ENCODE measurements around the gene BNC2. TPM values are rescaled to one million over a fixed set of nuclear protein-coding genes. Genes with fewer than 3 reads are reported as not detected.

The BNC2 gene
- polyA plus RNA-seq, 1 donor = 8.9 TPM

GRCh38 chr9:16730162-16730561, 140.3 kb downstream of the BNC2 start:
- no peaks in the 10 kb centered on the region for H3K4me1 ChIP-seq (ENCODE audit: control insufficient read depth, insufficient read depth, low read length)
- H3K36me3 ChIP-seq (ENCODE audit: control insufficient read depth, insufficient read depth, low read length) = no peaks in the 10 kb centered on the region
- no peak overlapping the region for H3K4me3 ChIP-seq (ENCODE audit: low read length)
- WGBS (ENCODE audit: insufficient coverage, low lambda C conversion rate) = 59% methylated on average over 5 of the region's 5 CpGs
- H3K27me3 ChIP-seq (ENCODE audit: control insufficient read depth, insufficient read depth, low read length) = no peaks in the 10 kb centered on the region
- no peak overlapping the region for H3K27ac ChIP-seq (ENCODE audit: low read length)
- H3K9me3 ChIP-seq (ENCODE audit: control insufficient read depth, low read depth, low read length) = no peaks in the 10 kb centered on the region
- DNase-seq = no peak

- H3K27ac ChIP-seq (ENCODE audit: low read length) = no peak overlapping the region
Measured at GRCh38 chr9:16729651-16730050, 140.8 kb downstream of the BNC2 start.

GRCh38 chr9:16728137-16728508, 142.3 kb downstream of the BNC2 start:
- Histone ChIP-seq H3K36me3 (ENCODE audit: control insufficient read depth, insufficient read depth, low read length) (no peaks in the 10 kb centered on the region), H3K4me1 (ENCODE audit: control insufficient read depth, insufficient read depth, low read length) (no peaks in the 10 kb centered on the region), H3K27ac (ENCODE audit: low read length) (no peak overlapping the region), H3K4me3 (ENCODE audit: low read length) (peak overlapping the region; percentile 57), H3K27me3 (ENCODE audit: control insufficient read depth, insufficient read depth, low read length) (no peaks in the 10 kb centered on the region), H3K9me3 (ENCODE audit: control insufficient read depth, low read depth, low read length) (no peaks in the 10 kb centered on the region)
- no CpG with 5 or more reads among the region's 3 CpGs for WGBS (ENCODE audit: insufficient coverage, low lambda C conversion rate)
- no peak for DNase-seq

More at GRCh38 chr9:16729651-16730050, 140.8 kb downstream of the BNC2 start:
- no peaks in the 10 kb centered on the region for H3K9me3 ChIP-seq (ENCODE audit: control insufficient read depth, low read depth, low read length)
- H3K4me1 ChIP-seq (ENCODE audit: control insufficient read depth, insufficient read depth, low read length) = no peaks in the 10 kb centered on the region
- no peak for DNase-seq
- H3K36me3 ChIP-seq (ENCODE audit: control insufficient read depth, insufficient read depth, low read length) = no peaks in the 10 kb centered on the region
- 74% methylated on average over 3 of the region's 4 CpGs for WGBS (ENCODE audit: insufficient coverage, low lambda C conversion rate)
- no peak overlapping the region for H3K4me3 ChIP-seq (ENCODE audit: low read length)
- no peaks in the 10 kb centered on the region for H3K27me3 ChIP-seq (ENCODE audit: control insufficient read depth, insufficient read depth, low read length)

GRCh38 chr9:16727452-16728136, 142.9 kb downstream of the BNC2 start:
- H3K4me3 ChIP-seq (ENCODE audit: low read length) = peak overlapping the region; percentile 57
- no peaks in the 10 kb centered on the region for H3K36me3 ChIP-seq (ENCODE audit: control insufficient read depth, insufficient read depth, low read length)
- H3K27ac ChIP-seq (ENCODE audit: low read length) = peak overlapping the region; percentile 61
- H3K4me1 ChIP-seq (ENCODE audit: control insufficient read depth, insufficient read depth, low read length) = no peaks in the 10 kb centered on the region
- no peaks in the 10 kb centered on the region for H3K9me3 ChIP-seq (ENCODE audit: control insufficient read depth, low read depth, low read length)
- WGBS (ENCODE audit: insufficient coverage, low lambda C conversion rate) = 50% methylated on average over 1 of the region's 7 CpGs
- no peaks in the 10 kb centered on the region for H3K27me3 ChIP-seq (ENCODE audit: control insufficient read depth, insufficient read depth, low read length)
- DNase-seq = peak in 1 of 2 donors; percentile 33

- peak; percentile 45 to 84 for DNase-seq
- peak overlapping the region; percentile 70 for H3K27ac ChIP-seq (ENCODE audit: low read length)
- H3K4me1 ChIP-seq (ENCODE audit: control insufficient read depth, insufficient read depth, low read length) = no peaks in the 10 kb centered on the region
- WGBS (ENCODE audit: insufficient coverage, low lambda C conversion rate) = 14% methylated on average over 1 of the region's 60 CpGs
- no peaks in the 10 kb centered on the region for H3K9me3 ChIP-seq (ENCODE audit: control insufficient read depth, low read depth, low read length)
- H3K27me3 ChIP-seq (ENCODE audit: control insufficient read depth, insufficient read depth, low read length) = no peaks in the 10 kb centered on the region
- H3K4me3 ChIP-seq (ENCODE audit: low read length) = peak overlapping the region; percentile 57
- H3K36me3 ChIP-seq (ENCODE audit: control insufficient read depth, insufficient read depth, low read length) = no peaks in the 10 kb centered on the region
Measured at GRCh38 chr9:16726718-16727451, 143.6 kb downstream of the BNC2 start.

- Histone ChIP-seq H3K27me3 (ENCODE audit: control insufficient read depth, insufficient read depth, low read length) (no peaks in the 10 kb centered on the region), H3K4me1 (ENCODE audit: control insufficient read depth, insufficient read depth, low read length) (no peaks in the 10 kb centered on the region)
Measured at GRCh38 chr9:16726029-16726428, 144.4 kb downstream of the BNC2 start.

GRCh38 chr9:16725066-16725465, 145.4 kb downstream of the BNC2 start:
- Histone ChIP-seq H3K27me3 (ENCODE audit: control insufficient read depth, insufficient read depth, low read length) (no peaks in the 10 kb centered on the region), H3K4me1 (ENCODE audit: control insufficient read depth, insufficient read depth, low read length) (no peaks in the 10 kb centered on the region), H3K27ac (ENCODE audit: low read length) (no peak overlapping the region), H3K4me3 (ENCODE audit: low read length) (no peak overlapping the region), H3K36me3 (ENCODE audit: control insufficient read depth, insufficient read depth, low read length) (no peaks in the 10 kb centered on the region), H3K9me3 (ENCODE audit: control insufficient read depth, low read depth, low read length) (no peaks in the 10 kb centered on the region)
- WGBS (ENCODE audit: insufficient coverage, low lambda C conversion rate) = no CpG with 5 or more reads among the region's 3 CpGs
- DNase-seq = no peak

More at GRCh38 chr9:16726029-16726428, 144.4 kb downstream of the BNC2 start:
- Histone ChIP-seq H3K4me3 (ENCODE audit: low read length) (peak overlapping the region; percentile 57), H3K36me3 (ENCODE audit: control insufficient read depth, insufficient read depth, low read length) (no peaks in the 10 kb centered on the region), H3K27ac (ENCODE audit: low read length) (no peak overlapping the region), H3K9me3 (ENCODE audit: control insufficient read depth, low read depth, low read length) (no peaks in the 10 kb centered on the region)
- DNase-seq = peak in 1 of 2 donors; percentile 11
- 40% methylated on average over 3 of the region's 7 CpGs for WGBS (ENCODE audit: insufficient coverage, low lambda C conversion rate)

- Histone ChIP-seq H3K27me3 (ENCODE audit: control insufficient read depth, insufficient read depth, low read length) (no peaks in the 10 kb centered on the region), H3K4me3 (ENCODE audit: low read length) (no peak overlapping the region), H3K9me3 (ENCODE audit: control insufficient read depth, low read depth, low read length) (no peaks in the 10 kb centered on the region), H3K4me1 (ENCODE audit: control insufficient read depth, insufficient read depth, low read length) (no peaks in the 10 kb centered on the region), H3K27ac (ENCODE audit: low read length) (no peak overlapping the region), H3K36me3 (ENCODE audit: control insufficient read depth, insufficient read depth, low read length) (no peaks in the 10 kb centered on the region)
- WGBS (ENCODE audit: insufficient coverage, low lambda C conversion rate) = no CpG with 5 or more reads among the region's 6 CpGs
- DNase-seq = peak in 1 of 2 donors; percentile 14
Measured at GRCh38 chr9:16721972-16722371, 148.5 kb downstream of the BNC2 start.

GRCh38 chr9:16720386-16720785, 150.1 kb downstream of the BNC2 start:
- Histone ChIP-seq H3K27me3 (ENCODE audit: control insufficient read depth, insufficient read depth, low read length) (no peaks in the 10 kb centered on the region), H3K4me1 (ENCODE audit: control insufficient read depth, insufficient read depth, low read length) (no peaks in the 10 kb centered on the region), H3K4me3 (ENCODE audit: low read length) (no peak overlapping the region), H3K9me3 (ENCODE audit: control insufficient read depth, low read depth, low read length) (no peaks in the 10 kb centered on the region), H3K36me3 (ENCODE audit: control insufficient read depth, insufficient read depth, low read length) (no peaks in the 10 kb centered on the region), H3K27ac (ENCODE audit: low read length) (no peak overlapping the region)
- DNase-seq = no peak
- WGBS (ENCODE audit: insufficient coverage, low lambda C conversion rate) = no CpG with 5 or more reads among the region's 3 CpGs

- no peaks in the 10 kb centered on the region for H3K9me3 ChIP-seq (ENCODE audit: control insufficient read depth, low read depth, low read length)
- H3K4me1 ChIP-seq (ENCODE audit: control insufficient read depth, insufficient read depth, low read length) = no peaks in the 10 kb centered on the region
- H3K27me3 ChIP-seq (ENCODE audit: control insufficient read depth, insufficient read depth, low read length) = no peaks in the 10 kb centered on the region
- H3K27ac ChIP-seq (ENCODE audit: low read length) = no peak overlapping the region
- no CpG with 5 or more reads among the region's 4 CpGs for WGBS (ENCODE audit: insufficient coverage, low lambda C conversion rate)
- H3K4me3 ChIP-seq (ENCODE audit: low read length) = no peak overlapping the region
- H3K36me3 ChIP-seq (ENCODE audit: control insufficient read depth, insufficient read depth, low read length) = no peaks in the 10 kb centered on the region
- DNase-seq = no peak
Measured at GRCh38 chr9:16719921-16720320, 150.5 kb downstream of the BNC2 start.
